IPS DF 6.9 (cell line): ENCODE measurements around the gene PNLIPRP3.

Source experiments
- DNase-seq: peaks from one replicate; pipeline ENCODE4 v3.0.0-alpha.2; 2013; ENCODE audit warnings: low read depth, low spot score
- H3K27ac ChIP-seq: one replicate; pipeline ENCODE4 v1.5.1; 2013; ENCODE audit warnings: low read length, control low read depth
- H3K27me3 ChIP-seq: 2 replicates; pipeline ENCODE4 v1.6.1; 2013; ENCODE audit warnings: mild to moderate bottlenecking, low read length; ENCODE audit not compliant: control insufficient read depth, insufficient read depth
- H3K36me3 ChIP-seq: 2 replicates; pipeline ENCODE4 v1.6.1; 2013; ENCODE audit warnings: low read length; ENCODE audit not compliant: control insufficient read depth, insufficient read depth
- H3K4me1 ChIP-seq: 2 replicates; pipeline ENCODE4 v1.6.1; 2013; ENCODE audit warnings: low read length; ENCODE audit not compliant: control insufficient read depth, insufficient read depth
- H3K4me3 ChIP-seq: 2 replicates; pipeline ENCODE4 v1.5.1; 2013; ENCODE audit warnings: mild to moderate bottlenecking, low read length
- H3K9me3 ChIP-seq: 2 replicates; pipeline ENCODE4 v1.6.1; 2013; ENCODE audit warnings: low read length, inconsistent platforms; ENCODE audit not compliant: control insufficient read depth, insufficient read depth
- WGBS: extraction: QIAGEN DNeasy Blood & Tissue Kit; methylation state at CpG from one replicate; pipeline ENCODE4 v1.1.7; 2013; ENCODE audit warnings: mixed read lengths, missing lambda C conversion rate; ENCODE audit not compliant: insufficient read length, insufficient coverage; 5-methylcytosine and 5-hydroxymethylcytosine counted together

The PNLIPRP3 gene

GRCh38 chr10:116450861-116451260 lies 23.2 kb downstream of the PNLIPRP3 start:
- H3K4me1 ChIP-seq, result peaks cover 1% of the 10 kb centered on the region; the same call in 1 of the 2 replicates
- no peak for DNase-seq
- no CpG with 5 or more reads among the region's 2 CpGs for WGBS
- H3K27ac ChIP-seq, result no peak overlapping the region
- no peaks in the 10 kb centered on the region for H3K9me3 ChIP-seq
- no peak overlapping the region for H3K4me3 ChIP-seq
- H3K27me3 ChIP-seq, result no peaks in the 10 kb centered on the region
- H3K36me3 ChIP-seq, result no peaks in the 10 kb centered on the region

GRCh38 chr10:116451711-116452337 lies 24.2 kb downstream of the PNLIPRP3 start:
- Histone ChIP-seq H3K27ac (no peak overlapping the region), H3K27me3 (no peaks in the 10 kb centered on the region), H3K4me3 (no peak overlapping the region), H3K36me3 (no peaks in the 10 kb centered on the region), H3K9me3 (no peaks in the 10 kb centered on the region), H3K4me1 (peaks cover 1% of the 10 kb centered on the region; the same call in 1 of the 2 replicates)
- no peak for DNase-seq
- WGBS, result no CpG with 5 or more reads among the region's 1 CpG

- no peaks in the 10 kb centered on the region for H3K36me3 ChIP-seq
- DNase-seq, result no peak
- no peaks in the 10 kb centered on the region for H3K9me3 ChIP-seq
- H3K4me1 ChIP-seq, result peaks cover 1% of the 10 kb centered on the region; the same call in 1 of the 2 replicates
- no peaks in the 10 kb centered on the region for H3K27me3 ChIP-seq
- H3K4me3 ChIP-seq, result no peak overlapping the region
- no peak overlapping the region for H3K27ac ChIP-seq
Measured at GRCh38 chr10:116452338-116452720, 24.7 kb downstream of the PNLIPRP3 start.

- H3K4me1 ChIP-seq, result peaks cover 1% of the 10 kb centered on the region; the same call in 1 of the 2 replicates
- no peak for DNase-seq
- H3K27ac ChIP-seq, result no peak overlapping the region
- H3K27me3 ChIP-seq, result no peaks in the 10 kb centered on the region
- no peaks in the 10 kb centered on the region for H3K9me3 ChIP-seq
- H3K4me3 ChIP-seq, result no peak overlapping the region
- H3K36me3 ChIP-seq, result no peaks in the 10 kb centered on the region
Measured at GRCh38 chr10:116457488-116457887, 29.8 kb downstream of the PNLIPRP3 start.

GRCh38 chr10:116460219-116460618 lies 32.6 kb downstream of the PNLIPRP3 start:
- Histone ChIP-seq H3K27me3 (no peaks in the 10 kb centered on the region), H3K9me3 (no peaks in the 10 kb centered on the region), H3K27ac (no peak overlapping the region), H3K4me3 (no peak overlapping the region), H3K36me3 (no peaks in the 10 kb centered on the region), H3K4me1 (peaks cover 1% of the 10 kb centered on the region; the same call in 1 of the 2 replicates)
- DNase-seq, result no peak
- WGBS, result no CpG with 5 or more reads among the region's 3 CpGs

- no peaks in the 10 kb centered on the region for H3K27me3 ChIP-seq
- no peak overlapping the region for H3K27ac ChIP-seq
- DNase-seq, result no peak
- no peaks in the 10 kb centered on the region for H3K36me3 ChIP-seq
- H3K4me3 ChIP-seq, result no peak overlapping the region
- H3K9me3 ChIP-seq, result no peaks in the 10 kb centered on the region
- peaks cover 1% of the 10 kb centered on the region; the same call in 1 of the 2 replicates for H3K4me1 ChIP-seq
- no CpG with 5 or more reads among the region's 1 CpG for WGBS
Measured at GRCh38 chr10:116461680-116462079, 34.0 kb downstream of the PNLIPRP3 start.

GRCh38 chr10:116464257-116464656 lies 36.6 kb downstream of the PNLIPRP3 start:
- no peaks in the 10 kb centered on the region for H3K27me3 ChIP-seq
- no peaks in the 10 kb centered on the region for H3K9me3 ChIP-seq
- no peaks in the 10 kb centered on the region for H3K36me3 ChIP-seq
- no peak overlapping the region for H3K4me3 ChIP-seq
- no CpG with 5 or more reads among the region's 2 CpGs for WGBS
- no peak overlapping the region for H3K27ac ChIP-seq
- no peak for DNase-seq
- no peaks in the 10 kb centered on the region for H3K4me1 ChIP-seq

- no peaks in the 10 kb centered on the region for H3K27me3 ChIP-seq
- H3K4me3 ChIP-seq, result no peak overlapping the region
- no peaks in the 10 kb centered on the region for H3K4me1 ChIP-seq
- WGBS, result no CpG with 5 or more reads among the region's 3 CpGs
- no peaks in the 10 kb centered on the region for H3K36me3 ChIP-seq
- DNase-seq, result no peak
- no peak overlapping the region for H3K27ac ChIP-seq
- no peaks in the 10 kb centered on the region for H3K9me3 ChIP-seq
Measured at GRCh38 chr10:116465546-116465945, 37.9 kb downstream of the PNLIPRP3 start.

GRCh38 chr10:116466715-116467422 lies 39.2 kb downstream of the PNLIPRP3 start:
- Histone ChIP-seq H3K9me3 (no peaks in the 10 kb centered on the region), H3K27ac (no peak overlapping the region), H3K27me3 (no peaks in the 10 kb centered on the region), H3K4me1 (no peaks in the 10 kb centered on the region), H3K4me3 (no peak overlapping the region), H3K36me3 (no peaks in the 10 kb centered on the region)
- DNase-seq, result no peak
- no CpG with 5 or more reads among the region's 7 CpGs for WGBS

GRCh38 chr10:116469437-116469836 lies 41.8 kb downstream of the PNLIPRP3 start:
- Histone ChIP-seq H3K4me1 (no peaks in the 10 kb centered on the region), H3K4me3 (no peak overlapping the region), H3K36me3 (no peaks in the 10 kb centered on the region), H3K27ac (no peak overlapping the region), H3K27me3 (no peaks in the 10 kb centered on the region), H3K9me3 (no peaks in the 10 kb centered on the region)
- no peak for DNase-seq
- WGBS, result no CpG with 5 or more reads among the region's 3 CpGs

GRCh38 chr10:116470071-116470470 lies 42.4 kb downstream of the PNLIPRP3 start:
- H3K36me3 ChIP-seq, result no peaks in the 10 kb centered on the region
- H3K9me3 ChIP-seq, result no peaks in the 10 kb centered on the region
- WGBS, result no CpG with 5 or more reads among the region's 4 CpGs
- no peak overlapping the region for H3K4me3 ChIP-seq
- no peaks in the 10 kb centered on the region for H3K4me1 ChIP-seq
- no peak for DNase-seq
- H3K27ac ChIP-seq, result no peak overlapping the region
- H3K27me3 ChIP-seq, result no peaks in the 10 kb centered on the region
